Fibroblast of pulmonary artery (primary cell): ENCODE data around the gene ARHGAP20.

ENCODE experiments used
- DNase-seq: peaks from one replicate; pipeline ENCODE4 v3.0.0-alpha.2; 2010; ENCODE audit warnings: low read depth
- H3K4me3 ChIP-seq: replicated peaks from 2 replicates; pipeline ENCODE4 v1.5.1; 2011; ENCODE audit warnings: low read depth, mild to moderate bottlenecking, control low read depth, low read length, moderate library complexity
- TF ChIP-seq, protein P1 (sequence below): IDR thresholded peaks from 2 replicates; pipeline ENCODE4 v1.5.1; 2011; ENCODE audit warnings: mild to moderate bottlenecking, control low read depth, low read length, inconsistent platforms; ENCODE audit errors: missing control alignments

Gene ARHGAP20

GRCh38 chr11:110757066-110757465 is 44.8 kb upstream of the ARHGAP20 start:
- DNase-seq: no peak
- H3K4me3 ChIP-seq: no peak overlapping the region
- TF ChIP-seq, protein P1, sequence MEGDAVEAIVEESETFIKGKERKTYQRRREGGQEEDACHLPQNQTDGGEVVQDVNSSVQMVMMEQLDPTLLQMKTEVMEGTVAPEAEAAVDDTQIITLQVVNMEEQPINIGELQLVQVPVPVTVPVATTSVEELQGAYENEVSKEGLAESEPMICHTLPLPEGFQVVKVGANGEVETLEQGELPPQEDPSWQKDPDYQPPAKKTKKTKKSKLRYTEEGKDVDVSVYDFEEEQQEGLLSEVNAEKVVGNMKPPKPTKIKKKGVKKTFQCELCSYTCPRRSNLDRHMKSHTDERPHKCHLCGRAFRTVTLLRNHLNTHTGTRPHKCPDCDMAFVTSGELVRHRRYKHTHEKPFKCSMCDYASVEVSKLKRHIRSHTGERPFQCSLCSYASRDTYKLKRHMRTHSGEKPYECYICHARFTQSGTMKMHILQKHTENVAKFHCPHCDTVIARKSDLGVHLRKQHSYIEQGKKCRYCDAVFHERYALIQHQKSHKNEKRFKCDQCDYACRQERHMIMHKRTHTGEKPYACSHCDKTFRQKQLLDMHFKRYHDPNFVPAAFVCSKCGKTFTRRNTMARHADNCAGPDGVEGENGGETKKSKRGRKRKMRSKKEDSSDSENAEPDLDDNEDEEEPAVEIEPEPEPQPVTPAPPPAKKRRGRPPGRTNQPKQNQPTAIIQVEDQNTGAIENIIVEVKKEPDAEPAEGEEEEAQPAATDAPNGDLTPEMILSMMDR: no peak

- TF ChIP-seq, protein P1: no peak
- DNase-seq: no peak
- no peak overlapping the region for H3K4me3 ChIP-seq
These were observed 43.7 kb upstream of the ARHGAP20 start for GRCh38 chr11:110755941-110756340.

- H3K4me3 ChIP-seq: no peak overlapping the region
- TF ChIP-seq, protein P1: no peak
- DNase-seq: no peak
These were observed 40.7 kb upstream of the ARHGAP20 start for GRCh38 chr11:110752890-110753289.

DNA sequence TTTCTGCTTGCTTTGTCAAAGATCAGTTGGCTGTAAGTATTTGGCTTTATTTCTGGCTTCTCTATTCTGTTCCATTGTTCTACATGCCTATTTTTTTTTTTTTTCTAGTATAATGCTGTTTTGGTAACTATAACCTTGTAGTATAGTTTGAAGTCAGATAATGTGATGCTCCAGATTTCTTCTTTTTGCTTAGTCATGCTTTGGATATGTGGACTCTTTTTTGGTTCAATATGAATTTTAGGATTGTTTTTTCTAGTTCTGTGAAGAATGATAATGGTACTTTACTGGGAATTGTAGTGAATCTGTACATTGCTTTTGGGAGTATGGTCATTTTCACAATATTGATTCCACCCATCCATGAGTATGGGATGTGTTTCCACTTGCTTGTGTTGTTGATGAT is 37.9 kb upstream of the ARHGAP20 start:
- DNase-seq: no peak
- TF ChIP-seq, protein P1: no peak
- H3K4me3 ChIP-seq: no peak overlapping the region

DNA sequence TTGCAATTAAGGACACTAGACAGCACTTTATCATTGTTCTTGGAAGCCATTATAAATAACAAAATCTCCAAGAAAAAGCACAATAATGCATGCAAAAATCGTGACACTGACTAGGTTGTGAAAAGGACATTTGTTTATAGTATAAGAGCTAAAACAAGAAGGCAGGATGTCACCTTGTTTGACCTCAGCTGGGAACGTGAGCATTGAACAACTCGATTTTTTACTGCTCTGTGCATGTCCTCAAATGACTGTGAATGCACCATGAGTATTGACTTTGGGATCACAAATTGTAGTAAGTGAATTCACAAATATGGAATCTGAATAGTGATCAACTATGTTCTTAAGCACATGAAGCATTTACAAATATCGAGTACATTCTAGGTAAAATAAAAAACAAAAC is 35.3 kb upstream of the ARHGAP20 start:
- H3K4me3 ChIP-seq: no peak overlapping the region
- TF ChIP-seq, protein P1: no peak
- no peak for DNase-seq

GRCh38 chr11:110738641-110739040 is 26.4 kb upstream of the ARHGAP20 start:
- TF ChIP-seq, protein P1: no peak
- DNase-seq: no peak
- H3K4me3 ChIP-seq: no peak overlapping the region

DNA sequence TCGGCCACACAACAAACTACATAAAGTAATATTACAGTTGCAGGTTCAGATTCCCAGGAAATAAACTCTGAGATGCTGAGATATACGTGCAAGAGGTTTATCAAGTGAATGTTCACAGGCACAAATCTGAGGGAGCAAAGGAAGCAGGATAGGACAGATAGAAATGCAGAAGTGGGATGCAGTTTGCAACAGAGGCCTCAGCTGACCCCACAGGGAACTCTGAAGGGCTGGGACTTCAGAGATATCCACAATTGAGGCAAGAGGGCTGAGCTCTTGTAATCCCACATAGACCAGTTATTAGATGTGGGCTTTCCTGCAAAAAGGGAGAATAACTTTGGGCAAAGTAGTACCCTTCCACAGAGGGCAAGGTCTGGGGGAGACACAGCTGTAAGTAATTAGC is 25.4 kb upstream of the ARHGAP20 start:
- TF ChIP-seq, protein P1: no peak
- DNase-seq: no peak
- H3K4me3 ChIP-seq: no peak overlapping the region
